Stomach (tissue), 4 donors: Measurements from ENCODE around the gene TADA3.

Source experiments
- CTCF ChIP-seq, 7 experiments: fragments of 450-650 bp in 4 of 7; fragments of 200-600 bp in 3 of 7; sonication (generic) in 3 of 7; IDR thresholded peaks; one replicate each; pipeline ENCODE4 v1.5.1; 2016 to 2019; ENCODE audit warnings: antibody characterized with exemption in 7 of 7, control low read depth in 2 of 7, mild to moderate bottlenecking in 1 of 7
- EP300 ChIP-seq: sonication (generic); formaldehyde crosslinking; IDR thresholded peaks from one replicate; pipeline ENCODE4 v1.6.1; 2017; ENCODE audit warnings: antibody characterized with exemption

DNA sequence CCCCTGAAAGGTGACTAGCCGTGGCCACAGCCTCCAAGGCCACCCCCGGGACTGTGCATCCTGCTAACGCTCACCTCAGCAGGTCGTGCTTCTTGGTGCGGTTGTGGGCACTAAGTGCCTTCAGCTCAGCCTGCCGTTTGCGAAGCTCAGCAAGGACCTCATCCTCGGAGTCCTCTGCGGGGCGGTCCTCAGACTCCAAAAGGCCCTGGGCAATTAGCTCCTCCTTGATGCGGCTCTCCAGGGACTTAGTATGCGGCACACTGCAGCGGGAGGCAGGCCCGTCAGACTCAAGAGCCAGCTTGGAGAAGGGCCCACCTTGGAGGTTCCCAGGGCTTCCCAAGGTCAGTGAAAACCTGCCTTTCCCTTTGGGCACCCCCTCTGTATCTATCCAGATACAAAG, 8.3 kb downstream of the TADA3 start:
- TF ChIP-seq CTCF (IDR thresholded peaks at IDR 0.05) (no peak), EP300 (no peak)
